Hepatocyte (in vitro differentiated cells): ENCODE data around the gene MPST.

Experiments used
- CTCF ChIP-seq: fragments of 200-600 bp; sonication (generic); IDR thresholded peaks from 2 replicates; pipeline ENCODE4 v1.5.1; 2016; ENCODE audit warnings: antibody characterized with exemption, mild to moderate bottlenecking; ENCODE audit not compliant: poor library complexity
- EZH2 ChIP-seq: fragments of 200-600 bp; sonication (generic); IDR thresholded peaks from 2 replicates; pipeline ENCODE4 v1.6.1; 2016; ENCODE audit warnings: antibody characterized with exemption, mild to moderate bottlenecking, borderline replicate concordance

DNA sequence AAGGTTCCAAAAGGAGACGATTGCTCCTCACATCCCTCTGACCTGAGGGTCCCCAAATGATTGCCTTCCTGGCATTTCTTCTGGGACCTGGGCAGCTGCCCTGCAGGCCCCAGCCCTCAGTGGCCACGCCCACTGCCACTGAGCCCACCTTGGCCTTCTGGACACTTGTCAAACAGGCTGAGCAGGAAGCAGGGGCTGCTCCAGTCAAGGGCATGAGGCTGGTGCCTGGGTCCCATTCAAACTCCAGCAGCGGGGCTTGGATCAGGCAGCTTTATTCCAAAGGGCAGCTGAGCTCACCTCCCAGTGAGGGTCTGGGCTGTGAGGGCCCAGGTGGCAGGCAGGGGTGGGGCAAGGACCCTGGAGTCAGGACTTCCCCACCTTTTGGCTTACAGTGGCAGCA is 45.6 kb downstream of the MPST start:
- TF ChIP-seq CTCF: no peak
- TF ChIP-seq EZH2: no peak
